ENCODE data around the gene EBI3. TPM values are rescaled to one million over a fixed set of nuclear protein-coding genes. Genes with fewer than 3 reads are reported as not detected.
A peak's percentile ranks its signal among the peaks of the same experiment; 100 is the strongest.

The EBI3 gene
- total and polyA plus RNA-seq, 2 of the 13 experiments (the other 11 are each of a cell fraction or from before 2014, with no cell fraction given), result 3.4 TPM; not detected in 1

- Histone ChIP-seq H3K4me3 (replicated peaks in 1 of 3; ENCODE audit: insufficient read depth in 1 of 3, low read depth in 2 of 3, low read length in 3 of 3) (no peak overlapping the region), H3K4me1 (ENCODE audit: insufficient read depth, low read length) (peaks cover 17% of the 10 kb centered on the region), H3K27ac (ENCODE audit: extremely low read length, insufficient read depth, low read length) (no peak overlapping the region), H3K9me3 (ENCODE audit: low read length) (no peaks in the 10 kb centered on the region), H3K36me3 (replicated peaks in 1 of 2; ENCODE audit: control insufficient read depth in 1 of 2, insufficient read depth in 2 of 2, low read length in 2 of 2) (no peaks in the 10 kb centered on the region), H3K79me2 (ENCODE audit: insufficient read depth, low read length) (no peaks in the 10 kb centered on the region), H3K4me2 (ENCODE audit: low read depth, low read length) (no peak overlapping the region), H4K20me1 (ENCODE audit: insufficient read depth, low read length) (no peaks in the 10 kb centered on the region), H3K27me3 (ENCODE audit: control insufficient read depth in 1 of 2, insufficient read depth in 2 of 2, low read length in 2 of 2) (no peaks in the 10 kb centered on the region), H2AFZ (ENCODE audit: low read length) (no peak overlapping the region), H3K9ac (ENCODE audit: insufficient read depth, low read depth, low read length) (no peak overlapping the region)
- intact Hi-C loops (cut with micrococcal nuclease; ENCODE audit: unreplicated experiment) (loop anchor here (5.0 kb wide), 1 partner anchor 47 kb away; no protein-coding TSS in a partner anchor), in situ Hi-C loops (cut with HindIII; ENCODE audit: extremely low pct_ligation_motif_present, low pct_unique_long_range_greater_than_20kb) (no loop called here)
- DNase-seq (ENCODE audit: low spot score) (no peak), ATAC-seq (no peak), FAIRE-seq (no peak)
- ChIA-PET CTCF (ENCODE audit: low intra/inter-chr PET ratio, low total read pairs) (no interaction called here), POLR2A (no interaction called here)
- 19% methylated on average over 5 of the region's 5 CpGs for WGBS (ENCODE audit: low lambda C conversion rate)
- no TSS peak for BruUV-seq (replicated peaks)
- TF ChIP-seq XBP1 (CRISPR knock-in tag; IDR thresholded peaks at IDR 0.05) (no peak), ZNF609 (CRISPR knock-in tag; IDR thresholded peaks at IDR 0.05; ENCODE audit: borderline replicate concordance) (no peak), ZMYM3 (CRISPR knock-in tag; IDR thresholded peaks at IDR 0.05) (peak; percentile 81), ZNF768 (CRISPR knock-in tag; IDR thresholded peaks at IDR 0.05) (peak; percentile 86; the same call in 1 of the 2 replicates), ZNF484 (CRISPR knock-in tag; IDR thresholded peaks at IDR 0.05; ENCODE audit: borderline replicate concordance, low read depth) (no peak), HBP1 (CRISPR knock-in tag; IDR thresholded peaks at IDR 0.05; ENCODE audit: low read depth) (no peak), U2AF2 (IDR thresholded peaks at IDR 0.05; ENCODE audit: low read depth, low read length) (no peak), ZBTB34 (CRISPR knock-in tag; IDR thresholded peaks at IDR 0.05) (no peak)
Observed at GRCh38 chr19:4189641-4190040, 39.7 kb upstream of the EBI3 start.
